A204.1 (cell line): ENCODE measurements around the gene KCNQ4.

Experiments
- FAIRE-seq: peaks from 2 replicates; lab custom pipeline; 2012; peaks lifted over from hg19 to GRCh38; lab: Jason Lieb, UNC

Gene KCNQ4

GRCh38 chr1:40795811-40796586 is 12.4 kb downstream of the KCNQ4 start:
- no peak for FAIRE-seq

DNA sequence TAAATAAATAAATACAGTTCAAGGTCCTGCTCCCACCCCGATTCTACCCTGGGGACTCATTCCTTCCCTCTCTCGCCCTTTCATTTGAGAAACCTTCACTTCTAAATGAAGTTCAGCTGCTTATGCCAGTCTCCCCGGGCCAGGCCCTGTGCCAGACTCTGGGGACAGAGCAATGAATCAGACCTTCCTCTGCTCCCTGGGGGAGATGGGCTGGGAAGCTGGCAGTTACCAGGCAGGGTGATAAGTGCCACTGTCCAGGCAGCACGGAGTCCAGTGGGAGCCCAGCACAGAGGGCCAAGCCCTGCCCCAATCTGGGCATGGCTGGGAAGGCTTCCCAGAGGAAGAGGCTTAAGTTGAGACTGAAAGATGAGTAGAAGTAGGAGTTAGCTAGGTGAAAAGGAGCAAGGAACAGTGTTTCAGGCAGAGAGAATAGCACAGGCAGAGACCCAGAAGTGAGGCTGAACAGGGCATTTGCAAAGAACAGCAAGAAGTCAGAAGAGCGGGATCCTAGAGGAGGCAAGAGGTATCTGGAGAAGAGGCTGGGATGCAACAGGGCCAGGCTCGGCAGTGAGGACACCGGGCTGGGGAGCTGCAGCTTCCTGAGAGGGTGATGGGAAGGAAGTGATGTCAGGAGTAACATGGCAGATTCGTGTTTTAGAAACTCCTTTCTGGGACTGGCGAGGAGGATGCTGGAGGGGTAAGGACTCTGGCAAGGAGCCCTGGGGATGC is 13.5 kb downstream of the KCNQ4 start:
- FAIRE-seq, result no peak

DNA sequence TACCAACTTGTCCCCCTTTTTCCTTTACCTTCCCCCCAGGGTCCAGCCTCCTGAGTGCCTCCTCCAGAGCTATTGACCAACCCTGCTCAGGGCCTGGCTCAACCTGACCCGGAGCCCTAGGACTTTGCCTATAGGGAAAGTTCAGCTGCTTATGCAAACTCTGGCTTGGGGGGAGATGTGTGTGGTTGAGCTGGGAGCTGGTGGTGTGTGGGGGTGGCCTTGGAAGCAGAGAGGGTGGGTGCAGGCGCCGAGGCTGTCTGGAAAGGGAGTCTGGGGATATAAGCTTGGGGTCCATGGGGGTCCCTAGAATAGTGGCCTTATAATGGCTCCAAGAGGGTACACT is 14.1 kb downstream of the KCNQ4 start:
- FAIRE-seq, result no peak

DNA sequence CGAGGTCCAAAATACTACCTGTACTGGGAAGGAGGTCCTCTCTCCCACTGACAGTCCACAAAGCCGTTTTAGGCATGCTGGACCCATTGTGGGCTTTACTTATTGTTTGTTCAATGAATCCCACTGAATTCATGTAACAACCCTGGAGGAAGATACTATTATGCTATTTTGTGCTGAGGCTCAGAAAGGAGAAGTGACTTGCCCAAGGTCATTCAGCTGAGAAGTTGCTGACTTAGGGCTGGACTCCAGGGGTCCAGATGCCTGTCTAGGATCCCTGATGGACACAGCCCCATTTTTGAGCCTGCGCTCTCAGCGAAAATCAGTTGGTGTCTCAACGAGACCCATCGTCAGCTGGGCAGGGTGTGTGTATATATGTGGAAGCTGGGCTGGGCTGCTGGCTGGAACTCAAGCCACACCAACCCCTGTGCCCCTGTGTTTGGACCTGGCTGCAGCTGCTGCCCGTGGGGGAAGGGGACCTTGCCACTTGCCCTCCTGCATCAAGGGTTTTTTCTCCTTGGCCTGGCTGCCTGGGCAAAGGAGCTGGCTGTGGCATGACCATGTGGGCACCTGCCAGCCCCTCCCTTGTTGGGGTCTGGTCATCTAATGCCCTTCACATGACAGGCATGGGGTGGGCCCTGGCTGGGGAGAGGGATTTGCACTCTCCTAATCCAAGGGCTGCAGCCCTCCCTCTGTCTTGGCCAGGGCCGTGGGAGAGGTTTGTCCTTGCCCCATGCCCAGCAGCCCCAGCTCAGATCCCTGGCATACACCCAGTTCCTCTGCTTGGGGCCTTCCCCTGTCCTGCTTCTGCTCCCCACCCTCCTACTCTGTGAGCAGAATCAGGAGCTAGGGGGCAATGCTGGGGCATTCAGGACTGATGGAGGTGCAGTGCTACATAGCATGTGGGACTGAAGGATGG is 15.0 kb downstream of the KCNQ4 start:
- FAIRE-seq, result no peak

DNA sequence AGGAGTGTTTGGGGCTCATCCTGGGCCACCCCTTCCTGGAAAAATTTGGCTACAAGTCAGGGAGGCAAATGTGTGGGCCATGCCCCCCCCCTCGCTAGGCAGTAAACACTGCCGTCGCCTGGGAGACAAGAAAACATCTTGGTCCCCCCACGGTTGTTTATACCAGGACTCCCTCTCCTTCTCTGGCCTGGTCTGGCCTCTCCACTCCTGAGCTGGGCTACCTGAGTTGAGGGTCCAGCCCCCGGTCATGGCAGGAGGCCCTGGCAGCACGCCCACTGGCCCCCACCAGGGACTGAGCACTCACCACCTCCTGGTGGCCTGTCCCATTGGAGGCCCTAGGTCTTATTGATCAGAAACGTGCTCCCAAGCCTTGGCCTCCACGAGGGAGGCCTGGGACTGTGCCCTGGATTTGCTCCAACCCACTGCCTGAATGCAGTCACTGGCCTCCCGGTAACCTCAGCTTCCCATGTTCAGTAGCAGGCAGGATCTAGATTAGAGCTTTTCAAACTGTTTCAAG is 15.8 kb downstream of the KCNQ4 start:
- no peak for FAIRE-seq

GRCh38 chr1:40801742-40802077 is 18.1 kb downstream of the KCNQ4 start:
- FAIRE-seq, result no peak

GRCh38 chr1:40802078-40802741 is 18.6 kb downstream of the KCNQ4 start:
- no peak for FAIRE-seq

GRCh38 chr1:40802742-40803113 is 19.1 kb downstream of the KCNQ4 start:
- FAIRE-seq, result no peak

- no peak for FAIRE-seq
These were observed 19.9 kb downstream of the KCNQ4 start for GRCh38 chr1:40803447-40803846.

DNA sequence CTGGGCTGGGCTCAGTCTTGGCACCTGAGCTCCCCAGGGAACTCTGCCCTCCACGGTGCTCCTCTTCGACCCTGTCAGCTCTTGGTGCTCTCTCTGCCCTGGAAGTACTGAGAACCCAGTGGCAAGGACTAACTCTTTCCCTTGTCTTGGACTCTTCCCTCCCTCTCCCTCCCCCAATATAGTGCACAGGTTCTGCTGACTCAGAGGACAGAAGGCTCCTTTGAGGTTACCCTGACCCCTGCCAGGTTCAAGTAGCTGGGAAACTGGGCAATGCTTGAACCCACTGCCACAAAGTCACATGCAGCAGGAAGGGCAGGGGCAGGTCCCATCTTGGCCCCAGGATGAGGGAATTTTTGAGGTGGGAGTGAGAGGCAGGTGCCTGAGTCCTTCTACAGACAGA is 20.3 kb downstream of the KCNQ4 start:
- no peak for FAIRE-seq

- no peak for FAIRE-seq
These were observed 22.7 kb downstream of the KCNQ4 start for GRCh38 chr1:40806240-40806639.

- FAIRE-seq, result no peak
These were observed 23.4 kb downstream of the KCNQ4 start for GRCh38 chr1:40806731-40807695.

DNA sequence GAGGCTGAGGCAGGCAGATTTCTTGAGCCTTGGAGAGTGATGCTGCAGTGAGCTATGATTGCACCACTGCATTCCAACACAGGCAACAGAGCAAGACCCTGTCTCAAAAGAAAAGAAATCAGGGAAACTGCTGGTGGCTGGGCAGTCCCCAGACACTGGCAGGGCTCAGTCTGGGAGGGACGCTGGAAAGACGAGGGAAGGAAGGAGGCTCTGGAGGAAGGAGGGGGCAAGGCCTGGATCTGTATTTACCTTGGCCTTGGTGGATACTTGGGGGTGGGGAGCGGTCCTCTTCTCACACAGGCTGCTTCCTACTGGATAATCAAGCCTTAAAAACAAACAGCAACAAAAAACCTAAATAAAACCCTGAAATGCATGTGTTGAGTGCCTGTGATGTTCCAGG is 24.4 kb downstream of the KCNQ4 start:
- FAIRE-seq, result no peak

- no peak for FAIRE-seq
These were observed 24.9 kb downstream of the KCNQ4 start for GRCh38 chr1:40808444-40808843.

- FAIRE-seq, result no peak
These were observed 25.3 kb downstream of the KCNQ4 start for GRCh38 chr1:40808909-40809308.

- no peak for FAIRE-seq
These were observed 27.3 kb downstream of the KCNQ4 start for GRCh38 chr1:40810927-40811326.

DNA sequence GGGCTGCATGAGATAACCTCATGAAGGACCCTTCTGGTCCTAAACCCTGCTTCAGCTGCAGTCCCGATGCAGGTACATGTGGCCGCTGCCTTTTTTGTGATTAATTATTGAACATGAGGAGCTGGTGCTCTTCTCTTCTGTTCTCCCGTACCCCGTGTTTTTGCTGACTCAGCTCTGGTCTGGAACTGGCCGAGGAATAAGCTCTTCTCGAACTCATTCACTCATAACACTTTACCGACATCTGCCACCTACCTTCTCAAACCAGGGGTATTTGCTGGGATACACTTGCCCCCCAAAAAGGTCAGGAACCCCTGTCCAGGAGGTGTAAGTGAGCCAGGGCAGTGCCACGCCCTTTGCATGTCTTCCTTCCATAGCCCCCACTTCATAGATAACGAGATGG is 31.8 kb downstream of the KCNQ4 start:
- FAIRE-seq, result no peak

- FAIRE-seq, result no peak
These were observed 34.2 kb downstream of the KCNQ4 start for GRCh38 chr1:40817791-40818263.

- no peak for FAIRE-seq
These were observed 34.8 kb downstream of the KCNQ4 start for GRCh38 chr1:40818264-40818961.

GRCh38 chr1:40819101-40819500 is 35.5 kb downstream of the KCNQ4 start:
- no peak for FAIRE-seq
